ENCODE data around the gene FOXA2. TPM values are rescaled to one million over a fixed set of nuclear protein-coding genes. Genes with fewer than 3 reads are reported as not detected.

The FOXA2 gene
- total and polyA plus RNA-seq, 2 of the 13 experiments (the other 11 are each of a cell fraction or from before 2014, with no cell fraction given) = 8.8 to 12.2 TPM

GRCh38 chr20:22582386-22582963 is 1.9 kb downstream of the FOXA2 start (continued):
- TF ChIP-seq ZNF564 (CRISPR knock-in tag; IDR thresholded peaks at IDR 0.05) (no peak), ZNF44 (CRISPR knock-in tag; IDR thresholded peaks at IDR 0.05) (no peak), ZNF816 (CRISPR knock-in tag; IDR thresholded peaks at IDR 0.05; ENCODE audit: borderline replicate concordance) (no peak), GZF1 (CRISPR knock-in tag; IDR thresholded peaks at IDR 0.05) (peak; percentile 44; the same call in 1 of the 2 replicates), RBAK (CRISPR knock-in tag; IDR thresholded peaks at IDR 0.05) (no peak), MIXL1 (CRISPR knock-in tag; IDR thresholded peaks at IDR 0.05) (no peak), HOXA9 (CRISPR knock-in tag; IDR thresholded peaks at IDR 0.05; ENCODE audit: borderline replicate concordance) (no peak), HDAC1 (CRISPR knock-in tag; IDR thresholded peaks at IDR 0.05) (no peak), ZNF879 (CRISPR knock-in tag; IDR thresholded peaks at IDR 0.05) (no peak), HNF1B (CRISPR knock-in tag; IDR thresholded peaks at IDR 0.05) (no peak), HNRNPL (IDR thresholded peaks at IDR 0.05; ENCODE audit: low read depth, low read length) (peak; percentile 18; the same call in 1 of the 2 replicates), ZNF747 (CRISPR knock-in tag; IDR thresholded peaks at IDR 0.05; ENCODE audit: borderline replicate concordance) (no peak), THAP7 (CRISPR knock-in tag; IDR thresholded peaks at IDR 0.05) (peak; percentile 43; the same call in 1 of the 2 replicates), ZNF20 (CRISPR knock-in tag; IDR thresholded peaks at IDR 0.05) (no peak), BCLAF1 (IDR thresholded peaks at IDR 0.05) (no peak), ZNF687 (CRISPR knock-in tag; IDR thresholded peaks at IDR 0.05) (peak; percentile 6; the same call in 1 of the 2 replicates), ZNF350 (CRISPR knock-in tag; IDR thresholded peaks at IDR 0.05; ENCODE audit: borderline replicate concordance, low read depth) (no peak), ZNF782 (CRISPR knock-in tag; IDR thresholded peaks at IDR 0.05; ENCODE audit: borderline replicate concordance) (0 out of 2 replicates have a peak, but pooled peaks have one; percentile 5), ZNF556 (CRISPR knock-in tag; IDR thresholded peaks at IDR 0.05; ENCODE audit: borderline replicate concordance) (no peak), RORA (CRISPR knock-in tag; IDR thresholded peaks at IDR 0.05) (no peak), DNMT1 (CRISPR knock-in tag; IDR thresholded peaks at IDR 0.05) (no peak), ZFP1 (CRISPR knock-in tag; IDR thresholded peaks at IDR 0.05) (no peak), RNF2 (conservative IDR thresholded peaks at IDR 0.05; ENCODE audit: low read depth) (no peak)
